Liver (tissue), 9 donors: ENCODE measurements around the gene ANAPC7. TPM values are rescaled to one million over a fixed set of nuclear protein-coding genes. Genes with fewer than 3 reads are reported as not detected.

Source experiments
- DNase-seq: peaks from one replicate; pipeline ENCODE4 v3.0.0-alpha.2; 2017; ENCODE audit warnings: low spot score
- H3K27ac ChIP-seq, 2 donors: one replicate each; pipeline ENCODE4 v1.7.0; 2013; ENCODE audit warnings: inconsistent platforms in 2 of 2, low read length in 2 of 2, control low read depth in 1 of 2, low read depth in 1 of 2, mild to moderate bottlenecking in 1 of 2
- H3K27me3 ChIP-seq, 4 donors: one replicate each; pipeline versions ENCODE4 v1.6.1 to v1.7.0; 2013; ENCODE audit warnings: low read length in 3 of 4, inconsistent platforms in 1 of 4, mild to moderate bottlenecking in 1 of 4, moderate library complexity in 1 of 4; ENCODE audit not compliant: control insufficient read depth in 4 of 4, insufficient read depth in 4 of 4
- H3K36me3 ChIP-seq, 4 donors: one replicate each; pipeline versions ENCODE4 v1.6.1 to v1.7.0; 2013; ENCODE audit warnings: low read length in 3 of 4, mild to moderate bottlenecking in 3 of 4, low read depth in 1 of 4, moderate library complexity in 1 of 4; ENCODE audit not compliant: control insufficient read depth in 4 of 4, insufficient read depth in 3 of 4
- H3K4me1 ChIP-seq, 4 donors: one replicate each; pipeline versions ENCODE4 v1.6.1 to v1.7.0; 2013; ENCODE audit warnings: low read length in 3 of 4, mild to moderate bottlenecking in 3 of 4, moderate library complexity in 1 of 4; ENCODE audit not compliant: control insufficient read depth in 4 of 4, insufficient read depth in 4 of 4
- H3K4me3 ChIP-seq, 3 donors: one replicate each; pipeline versions ENCODE4 v1.6.1 to v1.7.0; 2013; ENCODE audit warnings: low read length in 3 of 3, control low read depth in 1 of 3, low read depth in 1 of 3, mild to moderate bottlenecking in 1 of 3
- H3K9ac ChIP-seq, 2 donors: one replicate each; pipeline ENCODE4 v1.7.0; 2013; ENCODE audit warnings: low read length in 2 of 2, mild to moderate bottlenecking in 2 of 2, moderate library complexity in 2 of 2, control low read depth in 1 of 2, low read depth in 1 of 2
- H3K9me3 ChIP-seq, 4 donors: one replicate each; pipeline versions ENCODE4 v1.6.1 to v1.7.0; 2013; ENCODE audit warnings: low read length in 3 of 4; ENCODE audit not compliant: control insufficient read depth in 4 of 4
- ATF3 ChIP-seq: IDR thresholded peaks from 2 replicates; pipeline ENCODE4 v1.6.1; 2016; ENCODE audit warnings: antibody characterized with exemption
- CTCF ChIP-seq: fragments of 150-350 bp; IDR thresholded peaks from 2 replicates; pipeline ENCODE4 v1.5.1; 2017; ENCODE audit warnings: improper control_type of control experiment, low read depth, low read length; ENCODE audit not compliant: missing input control
- EGR1 ChIP-seq, 2 donors: IDR thresholded peaks; 2 replicates each; pipeline ENCODE4 v1.6.1; 2016 to 2018; ENCODE audit warnings: antibody characterized with exemption in 2 of 2, low read depth in 2 of 2
- FOXA1 ChIP-seq: IDR thresholded peaks from 2 replicates; pipeline ENCODE4 v1.6.1; 2016; ENCODE audit warnings: antibody characterized with exemption
- FOXA2 ChIP-seq: IDR thresholded peaks from 2 replicates; pipeline ENCODE4 v1.6.1; 2016; ENCODE audit warnings: antibody characterized with exemption
- GABPA ChIP-seq, 2 donors: IDR thresholded peaks in 1 of 2; conservative IDR thresholded peaks in 1 of 2; 2 replicates each; pipeline ENCODE4 v1.6.1; 2016; ENCODE audit warnings: antibody characterized with exemption in 2 of 2, mild to moderate bottlenecking in 1 of 2, moderate library complexity in 1 of 2
- HNF4A ChIP-seq, 2 donors: conservative IDR thresholded peaks; 2 replicates each; pipeline ENCODE4 v1.6.1; 2016; ENCODE audit warnings: antibody characterized with exemption in 2 of 2, mild to moderate bottlenecking in 2 of 2
- HNF4G ChIP-seq: IDR thresholded peaks from 2 replicates; pipeline ENCODE4 v1.6.1; 2016; ENCODE audit warnings: antibody characterized with exemption
- JUND ChIP-seq, 2 donors: IDR thresholded peaks; 2 replicates each; pipeline ENCODE4 v1.6.1; 2016; ENCODE audit warnings: antibody characterized with exemption in 2 of 2
- MAX ChIP-seq: IDR thresholded peaks from 2 replicates; pipeline ENCODE4 v1.6.1; 2016; ENCODE audit warnings: antibody characterized with exemption
- NR2F2 ChIP-seq: IDR thresholded peaks from 2 replicates; pipeline ENCODE4 v1.6.1; 2016; ENCODE audit warnings: antibody characterized with exemption
- RAD21 ChIP-seq, 2 donors: IDR thresholded peaks; 2 replicates each; pipeline ENCODE4 v1.6.1; 2016; ENCODE audit warnings: antibody characterized with exemption in 2 of 2, mild to moderate bottlenecking in 2 of 2
- REST ChIP-seq: IDR thresholded peaks from 2 replicates; pipeline ENCODE4 v1.6.1; 2016; ENCODE audit warnings: antibody characterized with exemption, mild to moderate bottlenecking
- RXRA ChIP-seq, 2 donors: IDR thresholded peaks; 2 replicates each; pipeline ENCODE4 v1.6.1; 2017 to 2018; ENCODE audit warnings: antibody characterized with exemption in 2 of 2, mild to moderate bottlenecking in 1 of 2
- SP1 ChIP-seq: IDR thresholded peaks from 2 replicates; pipeline ENCODE4 v1.6.1; 2018; ENCODE audit warnings: antibody characterized with exemption, mild to moderate bottlenecking
- TAF1 ChIP-seq: conservative IDR thresholded peaks from 2 replicates; pipeline ENCODE4 v1.6.1; 2016; ENCODE audit warnings: antibody characterized with exemption, mild to moderate bottlenecking
- YY1 ChIP-seq: IDR thresholded peaks from 2 replicates; pipeline ENCODE4 v1.6.1; 2016; ENCODE audit warnings: antibody characterized with exemption, mild to moderate bottlenecking
- ZBTB33 ChIP-seq: IDR thresholded peaks from 2 replicates; pipeline ENCODE4 v1.6.1; 2016; ENCODE audit warnings: antibody characterized with exemption
- WGBS: extraction: QIAGEN DNeasy Blood & Tissue Kit; methylation state at CpG from one replicate; pipeline ENCODE4 v1.1.7; 2013; 5-methylcytosine and 5-hydroxymethylcytosine counted together
- polyA plus RNA-seq, 2 donors: library from polyadenylated mRNA; stranded (reverse) in 1 of 2; unstranded in 1 of 2; fragments of 200-250 nt in 1 of 2; fragments of >200 nt in 1 of 2; fragmentation: Nextera tagmentation in 1 of 2; extraction: Ambion mirVana in 1 of 2; gene quantifications; one replicate each; pipeline versions ENCODE4 v1.2.1 to v1.2.3, GENCODE V29; 2013 to 2015
- total RNA-seq, 2 donors: library from RNA; depleted of rRNA; stranded (reverse); fragments of >200 nt; gene quantifications; one replicate each; pipeline ENCODE4 v1.2.3, GENCODE V29; 2014
- donor health status: healthy.
- donor health status: healthy.
- donor health status: healthy.
- donor health status: healthy.
- donor health status: healthy.

ANAPC7 gene
- total and polyA plus RNA-seq, 4 donors = 11.4 to 21.1 (median 16.3) TPM

- Histone ChIP-seq H3K4me3 (no peak overlapping the region), H3K9ac (no peak overlapping the region), H3K4me1 (peaks cover 7 to 26% (median 13%) of the 10 kb centered on the region in 4 donors), H3K36me3 (peaks cover 0 to 5% (median under 1%) of the 10 kb centered on the region in 4 donors), H3K27ac (no peak overlapping the region), H3K27me3 (no peaks in the 10 kb centered on the region), H3K9me3 (no peaks in the 10 kb centered on the region)
- no peak for DNase-seq
- 76% methylated on average over 1 of the region's 1 CpG for WGBS
- TF ChIP-seq FOXA1 (no peak), MAX (no peak), RAD21 (IDR thresholded peaks at IDR 0.05) (no peak), RXRA (IDR thresholded peaks at IDR 0.05) (no peak), REST (no peak)
Observed at GRCh38 chr12:110451263-110451662, 47.8 kb upstream of the ANAPC7 start.

GRCh38 chr12:110449799-110450497 lies 46.4 kb upstream of the ANAPC7 start, which contains the start of gene ARPC3:
Gene ARPC3, minus strand, starts transcription at chr12:110450337. Its CDS starts 77 bp downstream, at chr12:110450260.
- Histone ChIP-seq H3K4me3 (peak within 1 kb of the TSS; percentile 87 to 96 (median 88)), H3K9me3 (no peaks in the 10 kb centered on the region), H3K36me3 (peaks cover 0 to 8% (median 6%) of the 10 kb centered on the region in 4 donors), H3K9ac (peak within 1 kb of the TSS; percentile 75 to 89), H3K27me3 (no peaks in the 10 kb centered on the region), H3K4me1 (peaks cover 7 to 26% (median 13%) of the 10 kb centered on the region in 4 donors), H3K27ac (peak within 1 kb of the TSS; percentile 85 to 93)
- TF ChIP-seq RAD21 (IDR thresholded peaks at IDR 0.05) = peak; percentile 90 to 92
- TF ChIP-seq JUND (IDR thresholded peaks at IDR 0.05) = peak in 1 of 2 donors; percentile 19
- TF ChIP-seq NR2F2 = peak; percentile 58
- peak; percentile 32 to 61 for TF ChIP-seq RXRA (IDR thresholded peaks at IDR 0.05)
- peak; percentile 72 for TF ChIP-seq YY1
- TF ChIP-seq FOXA1 = peak; percentile 11
- TF ChIP-seq CTCF = peak; percentile 84
- peak; percentile 94 to 98 for TF ChIP-seq EGR1 (IDR thresholded peaks at IDR 0.05; ENCODE audit: low read depth in 2 of 2)
- peak; percentile 30 for TF ChIP-seq ATF3
- TF ChIP-seq MAX = peak; percentile 98
- TF ChIP-seq TAF1 = peak; percentile 85
- TF ChIP-seq HNF4G = peak; percentile 27
- TF ChIP-seq HNF4A (conservative IDR thresholded peaks at IDR 0.05) = peak; percentile 8 to 19
- no peak for TF ChIP-seq FOXA2
- TF ChIP-seq GABPA (IDR thresholded peaks at IDR 0.05 in 1 of 2, conservative IDR thresholded peaks at IDR 0.05 in 1 of 2) = peak; percentile 87 to 97
- TF ChIP-seq SP1 = peak; percentile 59
- TF ChIP-seq ZBTB33 = peak; percentile 44
- peak; percentile 39 for TF ChIP-seq REST
- peak; percentile 93 for DNase-seq
- WGBS = under 1% methylated on average over 51 of the region's 51 CpGs
